NCI-H2029 treated with DMSO at 0.1 percent for 48 hours (cell line): ENCODE measurements around the gene DEFB123.
"Not testable (repeated sequence)": the region's sequence is repeated elsewhere in the genome, so short reads cannot be mapped to it uniquely, and the experiment has no call there.

ENCODE experiments used
- DNase-seq: peaks from one replicate; lab custom pipeline; 2025; lab: John Stamatoyannopoulos, UW

Gene DEFB123, protein sequence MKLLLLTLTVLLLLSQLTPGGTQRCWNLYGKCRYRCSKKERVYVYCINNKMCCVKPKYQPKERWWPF

DNA sequence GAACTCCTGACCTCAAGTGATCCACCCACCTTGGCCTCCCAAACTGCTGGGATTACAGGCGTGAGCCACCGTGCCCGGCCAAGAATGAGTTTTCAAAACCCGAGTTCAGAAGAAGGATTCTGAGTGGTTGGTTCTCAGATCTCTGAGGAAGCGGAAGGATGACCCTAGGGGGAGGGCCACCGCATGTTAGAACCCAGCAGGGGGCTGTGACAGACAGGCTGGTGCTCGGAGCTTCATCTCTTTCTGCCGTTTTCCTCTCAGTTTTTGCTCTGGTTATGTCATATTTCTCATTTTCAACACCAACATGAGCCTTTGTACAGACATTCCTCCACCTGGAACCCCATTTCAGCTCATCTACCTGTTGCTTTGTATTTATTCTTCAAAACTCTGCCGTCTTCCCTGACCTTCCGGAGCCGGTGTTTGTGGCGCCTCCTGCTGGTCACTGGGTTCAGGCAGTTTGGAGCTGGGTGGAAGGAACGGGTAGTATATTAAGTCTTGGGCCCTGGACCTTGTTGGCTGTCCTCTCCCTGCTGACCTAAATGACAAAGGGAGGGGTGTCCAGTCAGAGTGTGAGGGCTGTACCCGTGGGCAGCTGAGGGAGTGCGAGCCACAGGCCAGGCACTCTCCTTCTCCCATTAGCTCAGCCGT is at the start of gene DEFB123:
Gene DEFB123, plus strand, starts transcription at position 621 of the 648 bp plus-strand sequence. CDS start 67 bp downstream, outside the sequence.
- no peak for DNase-seq

DNA sequence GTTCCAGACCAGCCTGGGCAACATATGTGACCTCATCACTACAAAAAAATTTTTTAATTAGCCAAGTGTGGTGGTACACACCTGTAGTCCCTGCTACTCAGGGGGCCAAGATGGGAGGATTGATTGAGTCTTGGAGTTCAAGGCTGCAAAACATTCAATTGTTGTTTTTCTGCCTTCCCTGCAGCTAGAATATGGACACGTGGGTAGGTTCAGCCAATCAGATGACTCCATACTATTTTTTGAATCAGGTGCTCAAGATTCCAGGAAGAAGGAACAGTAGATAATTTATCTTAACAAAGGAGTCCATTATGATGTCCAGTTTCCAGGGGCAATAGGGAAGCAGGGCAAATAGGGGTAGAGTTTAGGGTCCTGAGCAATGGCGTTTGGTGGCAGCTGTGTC is 47.6 kb upstream of the DEFB123 start:
- no peak for DNase-seq

DNA sequence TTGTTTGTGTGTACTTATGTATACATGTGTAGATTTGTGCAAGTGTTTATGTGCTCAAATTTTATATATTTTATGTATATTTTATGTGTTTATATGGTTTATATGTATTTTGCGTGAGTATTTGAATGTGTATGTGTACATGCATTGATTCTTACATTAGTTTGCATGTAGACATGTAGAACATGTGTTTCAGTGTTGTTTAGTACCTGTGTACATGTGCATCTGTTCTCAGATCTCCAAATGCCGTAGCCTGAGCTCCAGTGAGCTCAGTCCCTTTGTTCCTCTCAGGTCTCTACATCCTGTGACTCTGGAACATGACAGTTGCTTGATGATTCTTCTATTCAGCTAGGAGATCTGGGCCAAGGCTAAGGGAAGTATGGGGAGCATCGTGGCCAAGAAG is 45.5 kb upstream of the DEFB123 start:
- DNase-seq, result no peak

DNA sequence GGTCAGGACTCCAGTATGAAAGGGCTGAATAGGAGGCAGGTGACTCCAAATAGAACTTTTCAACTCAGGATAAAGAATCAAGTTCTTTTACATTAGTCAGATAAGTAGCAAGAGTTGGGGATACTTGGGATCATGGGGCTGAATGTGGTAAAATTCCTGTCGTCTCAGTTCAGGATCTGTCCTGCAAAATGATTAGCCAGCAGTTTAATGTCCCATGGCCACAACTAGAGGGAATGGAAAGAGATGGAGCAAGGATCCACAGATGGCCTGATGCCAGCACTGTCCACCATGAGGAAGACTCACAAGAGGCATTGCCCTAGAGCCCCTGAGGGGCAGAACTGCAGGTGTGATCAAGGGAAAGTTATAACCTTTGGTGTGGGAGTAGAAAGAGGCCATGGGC is 36.5 kb upstream of the DEFB123 start:
- no peak for DNase-seq

DNA sequence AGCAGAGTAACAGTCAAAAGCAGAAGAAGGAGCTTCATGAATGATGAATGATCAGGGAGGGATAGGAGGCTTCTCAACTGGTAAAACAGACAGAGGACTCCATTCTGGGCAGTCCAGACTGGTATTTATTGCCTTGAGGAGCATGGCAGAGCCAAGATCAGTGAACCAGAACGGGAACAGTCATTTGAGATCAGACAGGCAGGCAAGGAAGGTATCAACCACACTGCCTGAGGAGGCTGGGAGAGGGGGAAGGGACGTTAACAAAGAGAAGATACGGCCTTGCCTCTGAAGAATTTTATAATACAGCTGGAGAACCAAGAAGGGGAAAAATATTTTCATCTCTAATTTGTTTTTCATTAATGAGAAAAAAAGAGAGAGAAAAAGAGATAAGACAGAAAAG is 34.3 kb upstream of the DEFB123 start, which contains the start of gene DEFB121:
Gene DEFB121, minus strand, starts transcription at position 101 of the 400 bp plus-strand sequence. Its CDS starts 63 bp downstream, at position 38.
- no peak for DNase-seq

DNA sequence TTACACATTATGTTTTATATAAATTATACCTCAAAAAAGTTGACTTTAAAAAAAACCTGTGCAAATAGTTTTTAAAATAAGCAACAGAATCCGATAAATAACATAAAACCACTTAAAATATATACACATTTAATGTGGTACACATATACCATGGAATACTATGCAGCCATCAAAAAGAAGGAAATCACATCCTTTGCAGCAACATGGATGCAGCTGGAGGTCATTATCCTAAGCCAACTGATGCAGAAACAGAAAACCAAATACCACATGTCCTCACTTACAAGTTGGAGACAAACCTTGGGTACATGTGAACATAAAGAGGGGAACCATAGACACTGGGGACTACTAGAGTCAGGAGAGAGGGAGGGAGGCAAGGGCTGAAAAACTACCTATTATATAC is 30.4 kb upstream of the DEFB123 start:
- no peak for DNase-seq

DNA sequence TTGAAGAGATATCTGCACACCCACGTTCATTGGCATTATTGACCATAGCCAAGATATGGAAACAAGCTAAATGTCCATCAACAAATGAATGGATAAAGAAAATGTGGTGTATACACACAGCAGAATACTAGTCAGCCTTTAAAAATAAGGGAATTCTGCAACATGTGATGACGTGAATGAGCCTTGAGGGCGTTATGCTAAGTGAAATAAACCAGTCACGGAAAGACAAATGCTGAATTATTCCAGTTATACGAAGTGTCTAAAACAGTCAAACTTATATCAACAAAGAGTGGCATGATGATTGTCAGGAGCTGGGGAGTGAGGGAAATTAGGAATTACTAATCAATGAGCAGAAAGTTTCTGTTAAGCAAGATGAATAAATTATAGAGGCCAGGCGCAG is 26.1 kb upstream of the DEFB123 start:
- DNase-seq, result no peak

DNA sequence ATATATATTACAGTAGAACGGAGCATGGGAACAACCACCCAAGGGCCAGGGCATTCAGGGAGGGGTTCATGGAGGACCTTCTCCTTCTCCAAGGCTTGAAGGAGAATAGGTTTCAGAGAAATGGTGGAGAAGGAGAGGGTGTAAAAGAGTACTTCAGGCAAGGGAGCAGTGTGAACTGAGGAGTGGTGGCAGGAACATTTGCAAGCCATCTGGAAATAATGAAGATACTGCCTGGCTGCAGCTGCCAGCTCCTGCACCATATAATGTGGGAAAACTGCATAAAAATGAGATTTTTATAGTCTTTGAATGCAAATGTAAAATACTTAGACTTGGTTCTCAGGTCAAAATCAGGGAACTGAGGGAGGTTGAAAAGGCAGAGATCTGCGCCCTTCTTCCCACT is 24.8 kb upstream of the DEFB123 start:
- no peak for DNase-seq

DNA sequence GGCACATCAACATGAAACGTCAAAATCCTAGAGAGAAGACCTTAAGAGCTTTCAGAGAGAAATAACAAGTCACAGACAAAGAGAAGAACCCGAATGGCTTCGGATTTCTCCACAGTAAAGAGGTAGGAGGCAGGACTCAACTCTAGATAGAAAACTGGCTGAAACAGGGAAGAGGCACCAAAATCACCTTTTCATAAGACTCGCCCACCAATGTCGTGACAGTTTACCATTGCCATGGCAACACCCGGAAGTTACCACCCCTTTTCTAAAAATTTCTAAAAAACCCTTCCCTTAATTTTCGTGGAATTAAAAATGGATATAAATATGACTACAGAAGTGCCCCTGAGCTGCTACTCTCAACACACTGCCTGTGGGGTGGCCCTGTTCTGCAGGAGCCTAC is 22.1 kb upstream of the DEFB123 start:
- no peak for DNase-seq

DNA sequence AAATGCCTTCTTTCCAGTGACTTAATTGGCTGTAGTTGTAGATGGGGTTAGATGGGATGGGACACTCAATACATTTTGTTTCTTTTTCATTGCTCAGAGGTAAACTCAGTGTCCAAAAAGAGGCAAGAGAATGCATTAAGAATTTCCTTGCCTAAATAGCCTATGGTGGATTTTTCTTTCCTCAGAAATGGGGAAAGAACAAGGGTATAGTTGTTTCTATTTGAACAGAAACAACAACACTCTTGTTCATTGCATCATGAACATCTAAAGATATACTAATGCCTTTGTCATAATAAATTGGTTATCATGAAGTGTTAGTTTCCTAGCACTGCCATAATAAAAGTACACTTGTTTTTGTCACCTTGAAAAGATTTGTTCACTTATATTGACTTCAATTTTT is 14.6 kb upstream of the DEFB123 start:
- DNase-seq, result no peak

DNA sequence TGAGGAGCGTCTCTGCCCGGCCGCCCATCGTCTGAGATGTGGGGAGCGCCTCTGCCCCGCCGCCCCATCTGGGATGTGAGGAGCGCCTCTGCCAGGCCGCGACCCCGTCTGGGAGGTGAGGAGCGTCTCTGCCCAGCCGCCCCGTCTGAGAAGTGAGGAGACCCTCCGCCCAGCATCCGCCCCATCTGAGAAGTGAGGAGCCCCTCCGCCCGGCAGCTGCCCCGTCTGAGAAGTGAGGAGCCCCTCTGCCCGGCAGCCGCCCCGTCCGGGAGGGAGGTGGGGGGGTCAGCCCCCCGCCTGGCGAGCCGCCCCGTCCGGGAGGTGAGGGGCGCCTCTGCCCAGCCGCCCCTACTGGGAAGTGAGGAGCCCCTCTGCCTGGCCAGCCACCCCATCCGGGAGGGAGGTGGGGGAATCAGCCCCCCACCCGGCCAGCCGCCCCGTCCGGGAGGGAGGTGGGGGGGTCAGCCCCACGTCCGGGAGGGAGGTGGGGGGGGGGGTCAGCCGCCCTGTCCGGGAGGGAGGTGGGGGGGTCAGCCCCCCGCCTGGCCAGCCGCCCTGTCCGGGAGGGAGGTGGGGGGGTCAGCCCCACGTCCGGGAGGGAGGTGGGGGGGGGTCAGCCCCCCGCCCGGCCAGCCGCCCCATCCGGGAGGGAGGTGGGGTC is 13.4 kb upstream of the DEFB123 start:
- DNase-seq, result not testable (repeated sequence)

DNA sequence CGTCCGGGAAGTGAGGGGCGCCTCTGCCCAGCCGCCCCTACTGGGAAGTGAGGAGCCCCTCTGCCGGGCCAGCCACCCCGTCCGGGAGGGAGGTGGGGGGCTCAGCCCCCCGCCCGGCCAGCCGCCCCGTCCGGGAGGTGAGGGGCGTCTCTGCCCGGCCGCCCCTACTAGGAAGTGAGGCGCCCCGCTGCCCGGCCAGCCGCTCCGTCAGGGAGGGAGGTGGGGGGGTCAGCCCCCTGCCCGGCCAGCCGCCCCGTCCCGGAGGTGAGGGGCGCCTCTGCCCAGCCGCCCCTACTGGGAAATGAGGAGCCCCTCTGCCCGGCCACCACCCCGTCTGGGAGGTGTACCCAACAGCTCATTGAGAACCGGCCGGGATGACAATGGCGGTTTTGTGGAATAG is 12.9 kb upstream of the DEFB123 start:
- DNase-seq, result not testable (repeated sequence)

DNA sequence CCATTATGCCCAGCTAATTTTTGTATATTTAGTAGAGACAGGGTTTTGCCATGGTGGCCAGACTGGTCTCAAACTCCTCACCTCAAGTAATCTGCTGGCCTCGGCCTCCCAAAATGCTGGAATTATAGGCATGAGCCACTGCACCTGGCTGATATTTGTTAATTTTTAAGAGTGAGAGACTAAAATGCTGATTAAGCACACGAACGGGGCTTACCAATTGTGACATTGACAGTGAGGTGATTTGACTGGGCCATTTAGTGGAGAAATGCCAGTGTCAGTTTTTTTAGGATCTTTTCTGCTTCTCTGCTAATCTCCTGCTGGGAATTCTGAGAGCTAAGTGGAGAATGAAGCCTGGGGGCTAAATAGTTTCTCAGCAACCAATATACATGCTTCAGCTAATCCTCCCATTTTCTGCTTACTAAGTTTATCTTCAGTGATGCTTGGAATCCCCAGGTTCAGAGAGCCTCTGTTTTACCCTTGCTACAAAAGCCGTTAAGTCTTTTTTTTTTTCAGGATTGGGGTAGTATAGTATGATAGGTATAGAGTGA is 9.8 kb upstream of the DEFB123 start:
- DNase-seq, result no peak

DNA sequence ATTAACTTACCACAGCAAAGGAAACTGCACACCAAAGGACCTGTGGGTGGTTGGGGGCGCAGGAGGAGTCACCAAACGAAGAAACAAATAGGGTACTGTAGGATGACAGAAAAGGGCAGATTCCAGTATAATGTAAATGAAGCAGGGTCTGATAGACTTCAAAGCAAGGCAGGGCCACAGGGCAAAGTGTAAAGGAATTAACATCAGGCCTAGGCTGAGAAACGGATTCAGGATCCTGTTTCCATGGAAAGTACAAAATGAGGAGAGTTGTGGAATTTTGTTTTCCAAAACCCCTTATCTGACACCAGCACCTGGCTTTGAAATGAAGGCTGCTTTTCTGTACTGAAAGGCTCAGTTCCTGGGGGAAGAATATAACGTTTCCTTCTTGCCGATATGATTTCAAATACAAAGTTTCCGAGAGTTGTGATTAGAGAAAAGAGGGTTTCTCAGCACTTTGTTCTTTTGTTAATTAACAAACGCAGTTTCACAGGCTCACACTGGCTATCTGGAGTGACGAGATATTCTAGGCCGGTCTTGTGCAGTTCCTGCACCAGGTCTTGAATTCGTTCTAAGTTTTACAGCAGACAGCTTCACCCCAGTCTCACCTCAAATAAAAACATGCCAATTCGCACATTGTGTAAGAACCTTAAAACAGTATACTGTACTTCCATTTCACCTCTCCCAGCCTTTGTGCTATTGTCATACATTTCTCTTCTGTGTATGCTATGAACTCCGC is 5.8 kb downstream of the DEFB123 start:
- DNase-seq, result no peak

DNA sequence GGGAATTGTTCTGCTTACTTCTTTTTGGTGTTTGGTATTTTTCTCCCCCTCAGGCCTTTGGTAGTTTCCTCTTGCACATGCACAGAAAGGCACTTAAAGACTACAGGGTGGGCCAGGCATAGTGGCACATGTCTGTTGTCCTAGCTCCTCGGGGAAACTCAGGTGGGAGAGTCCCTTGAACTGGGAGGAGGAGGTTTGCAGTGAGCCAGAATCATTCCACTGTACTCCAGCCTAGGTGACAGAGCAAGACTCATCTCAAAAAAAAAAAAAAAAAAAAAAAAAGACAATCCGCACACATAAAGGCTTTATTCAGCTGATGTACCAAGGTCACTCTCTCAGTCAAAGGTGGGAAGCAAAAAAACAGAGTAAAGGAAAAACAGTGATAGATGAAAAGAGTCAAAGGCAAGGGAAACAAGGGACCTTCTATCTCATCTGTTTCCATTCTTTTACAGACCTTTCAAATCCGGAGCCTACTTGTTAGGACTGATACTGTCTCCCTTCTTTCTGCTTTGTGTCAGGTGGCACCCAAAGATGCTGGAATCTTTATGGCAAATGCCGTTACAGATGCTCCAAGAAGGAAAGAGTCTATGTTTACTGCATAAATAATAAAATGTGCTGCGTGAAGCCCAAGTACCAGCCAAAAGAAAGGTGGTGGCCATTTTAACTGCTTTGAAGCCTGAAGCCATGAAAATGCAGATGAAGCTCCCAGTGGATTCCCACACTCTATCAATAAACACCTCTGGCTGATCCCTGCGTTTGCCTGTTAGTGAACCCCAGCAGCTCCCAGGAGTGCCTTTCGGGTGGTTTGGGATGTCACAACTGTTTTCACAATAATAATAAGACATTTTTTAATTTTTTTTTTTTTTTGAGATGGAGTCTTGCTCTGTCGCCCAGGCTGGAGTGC is 9.3 kb downstream of the DEFB123 start:
- no peak for DNase-seq

DNA sequence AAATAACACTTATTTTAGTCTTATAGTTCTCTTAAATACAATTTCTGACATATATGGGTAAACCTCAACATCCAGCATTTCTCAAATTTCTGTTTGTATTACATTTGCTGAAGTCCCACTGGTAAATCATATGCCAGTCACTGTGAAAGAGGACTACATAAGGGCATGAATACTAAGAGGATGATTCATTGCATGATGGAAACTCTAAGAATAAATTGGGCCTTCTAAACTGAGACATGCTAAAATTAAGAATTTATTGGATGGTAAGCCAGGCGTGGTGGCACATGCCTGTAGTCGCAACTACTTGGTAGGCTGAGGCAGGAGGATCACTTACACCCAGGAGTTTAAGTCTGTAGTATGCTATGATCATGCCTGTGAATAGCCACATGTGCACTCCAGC is 12.1 kb downstream of the DEFB123 start:
- DNase-seq, result no peak

DNA sequence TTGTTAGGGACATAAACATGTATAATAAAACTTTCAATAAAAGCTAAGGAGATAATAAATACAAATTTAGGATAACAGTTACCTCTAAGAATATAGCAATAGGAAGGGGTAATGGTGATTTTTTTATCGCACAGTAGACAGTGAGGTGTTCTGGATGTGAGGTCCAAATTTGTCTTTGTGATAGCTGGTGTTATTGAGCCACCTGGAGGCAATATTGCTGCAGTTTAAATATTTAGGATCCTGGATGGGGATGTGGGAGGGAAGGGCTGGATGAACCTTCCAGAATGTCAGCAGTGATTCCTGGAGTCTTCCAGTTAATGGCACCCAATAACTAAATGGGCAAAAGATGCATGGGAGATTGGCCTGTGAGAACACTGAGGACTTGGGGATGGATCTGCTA is 13.9 kb downstream of the DEFB123 start:
- no peak for DNase-seq

DNA sequence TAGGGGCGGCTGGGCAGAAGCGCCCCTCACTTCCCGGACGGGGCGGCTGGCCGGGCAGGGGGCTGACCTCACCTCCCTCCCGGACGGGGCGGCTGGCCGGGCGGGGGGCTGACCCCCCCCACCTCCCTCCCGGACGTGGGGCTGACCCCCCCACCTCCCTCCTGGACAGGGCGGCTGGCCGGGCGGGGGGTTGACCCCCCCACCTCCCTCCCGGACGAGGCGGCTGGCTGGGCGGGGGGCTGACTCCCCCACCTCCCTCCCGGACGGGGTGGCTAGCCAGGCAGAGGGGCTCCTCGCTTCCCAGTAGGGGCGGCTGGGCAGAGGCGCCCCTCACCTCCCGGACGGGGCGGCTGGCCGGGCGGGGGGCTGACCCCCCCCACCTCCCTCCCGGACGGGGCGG is 30.5 kb downstream of the DEFB123 start:
- not testable (repeated sequence) for DNase-seq

DNA sequence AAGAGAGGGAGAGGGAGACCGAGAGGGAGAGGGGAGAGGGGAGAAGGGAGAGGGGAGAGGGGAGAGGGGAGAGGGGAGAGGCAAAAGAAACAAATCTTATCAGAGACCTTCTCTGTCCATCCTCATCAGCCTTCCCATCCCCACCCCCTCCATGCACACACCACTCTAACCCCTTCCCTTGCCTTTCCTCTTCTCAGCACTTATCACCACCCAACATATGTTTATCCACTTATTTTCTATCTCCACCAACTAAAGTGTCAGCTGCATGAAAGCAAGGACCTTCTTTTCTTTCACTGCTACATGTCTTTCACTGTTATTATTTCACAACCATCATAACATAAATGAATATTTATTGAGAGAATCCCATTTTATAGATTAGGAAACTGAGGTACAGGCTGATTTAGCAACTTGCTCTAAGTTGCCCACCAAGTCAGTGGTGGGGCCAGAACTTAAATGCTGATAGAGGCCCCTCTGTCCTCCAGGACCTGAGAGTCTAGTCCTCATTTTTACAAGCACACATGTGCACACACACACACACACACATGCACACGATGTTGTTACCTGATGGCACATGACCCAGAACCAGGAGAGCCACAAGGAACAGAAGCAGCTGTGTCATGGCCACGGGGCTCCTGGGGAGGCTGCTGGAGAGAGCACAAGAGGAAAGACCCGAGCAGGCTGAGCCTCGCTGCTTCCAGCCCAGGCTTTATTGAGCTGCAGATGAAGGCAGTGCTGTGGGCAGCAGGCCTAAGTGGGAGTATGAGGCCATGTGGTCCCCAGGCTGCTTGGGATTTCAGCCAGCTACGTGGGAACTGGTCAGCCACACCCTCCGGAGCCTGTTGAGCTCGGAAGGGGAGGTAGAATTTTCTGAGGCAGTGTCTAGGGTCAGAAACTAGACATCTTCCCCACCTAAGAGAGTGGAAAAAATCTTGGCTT is 32.2 kb downstream of the DEFB123 start:
- DNase-seq, result no peak

DNA sequence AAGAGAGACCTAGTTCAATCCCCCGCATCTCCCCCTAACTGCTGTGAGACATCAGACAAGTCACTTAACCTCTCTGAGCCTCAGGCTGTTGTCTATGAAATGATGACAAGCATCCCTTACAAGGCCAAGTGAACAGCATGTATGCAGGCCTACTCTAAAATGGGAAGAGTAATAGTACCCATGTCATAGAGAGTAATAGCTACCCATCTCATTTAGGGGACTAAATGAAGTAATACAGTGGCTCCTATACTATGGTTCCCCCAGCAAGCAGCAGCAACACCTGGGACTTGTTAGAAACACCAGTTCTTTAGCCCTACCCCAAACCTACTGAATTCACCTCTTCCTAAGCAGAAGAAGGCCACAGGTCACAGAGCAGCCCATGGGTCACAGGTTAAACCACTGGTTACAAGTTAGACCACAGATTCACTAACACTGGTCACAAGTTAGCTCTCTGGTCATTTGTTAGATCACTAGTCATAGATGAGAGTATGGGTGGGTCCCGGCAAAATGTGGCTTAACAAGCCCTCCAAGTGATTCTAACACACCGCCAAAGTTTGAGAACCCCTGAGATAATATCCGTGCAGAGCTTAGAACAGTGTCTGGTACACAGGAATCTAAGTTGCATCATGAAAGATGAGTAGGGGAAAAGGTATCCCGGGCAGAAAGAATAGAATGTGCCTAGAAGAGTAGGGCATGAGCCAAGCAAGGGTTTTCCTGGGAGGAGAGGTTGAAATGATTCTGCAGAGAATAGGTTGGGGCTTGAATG is 33.1 kb downstream of the DEFB123 start:
- no peak for DNase-seq
